Endothelial cell of umbilical vein (primary cell): ENCODE data around the gene FAM50A. TPM values are rescaled to one million over a fixed set of nuclear protein-coding genes. Genes with fewer than 3 reads are reported as not detected.

Source experiments
- BruUV-seq: library from RNA; stranded (reverse); fragments of 400-500 nt; replicated peaks from 2 replicates; lab custom pipeline; 2021; lab: Mats Ljungman, UMichigan
- CTCF ChIA-PET: fragments of 300-600, 350-600 bp; sonication (Branson Sonifier 250); formaldehyde crosslinking; loops from one replicate; lab custom pipeline; 2021; ENCODE audit warnings: antibody characterized with exemption, inconsistent platforms; lab: Charles Lee
- POLR2A ChIA-PET: fragments of 300-600, 350-600 bp; sonication (Branson Sonifier 250); formaldehyde crosslinking; loops from one replicate; lab custom pipeline; 2021; ENCODE audit warnings: antibody characterized with exemption, inconsistent platforms; lab: Charles Lee
- DNase-seq: peaks from one replicate; pipeline ENCODE4 v3.0.0-alpha.2; 2011; ENCODE audit warnings: low read depth, low spot score
- FAIRE-seq: peaks from 2 replicates; lab custom pipeline; 2011; peaks lifted over from hg19 to GRCh38; lab: Jason Lieb, UNC
- H2AFZ ChIP-seq: 2 replicates; pipeline ENCODE4 v1.6.0; 2012; ENCODE audit warnings: low read depth, low read length, control low read depth, inconsistent platforms
- H3K27ac ChIP-seq: 2 replicates; pipeline ENCODE4 v1.5.1; 2011; ENCODE audit warnings: low read depth, mild to moderate bottlenecking, control low read depth, low read length, moderate library complexity; ENCODE audit not compliant: insufficient read depth
- H3K27me3 ChIP-seq, 2 experiments: 2 replicates each; pipeline versions ENCODE4 v1.6.0 to v1.6.1; 2011; ENCODE audit warnings: low read length in 2 of 2, mixed read lengths in 1 of 2; ENCODE audit not compliant: control insufficient read depth in 2 of 2, insufficient read depth in 2 of 2
- H3K36me3 ChIP-seq, 2 experiments: 2 replicates in 1 of 2; 3 replicates in 1 of 2; pipeline ENCODE4 v1.5.1; 2011; ENCODE audit warnings: low read length in 2 of 2, mild to moderate bottlenecking in 1 of 2, moderate library complexity in 1 of 2; ENCODE audit not compliant: control insufficient read depth in 2 of 2, insufficient read depth in 2 of 2; ENCODE audit errors: extremely low read depth in 1 of 2
- H3K4me1 ChIP-seq: 3 replicates; pipeline ENCODE4 v1.5.1; 2011; ENCODE audit warnings: mild to moderate bottlenecking, low read length; ENCODE audit not compliant: control insufficient read depth, insufficient read depth; ENCODE audit errors: extremely low read depth
- H3K4me2 ChIP-seq: 2 replicates; pipeline ENCODE4 v1.6.1; 2011; ENCODE audit warnings: low read length, control low read depth, mixed read lengths; ENCODE audit not compliant: insufficient read depth
- H3K4me3 ChIP-seq, 3 experiments: fragments of 200-600 bp in 1 of 3; sonication (generic), shearing (Covaris generic) in 1 of 3; replicated peaks in 1 of 3; 2 replicates each; pipeline ENCODE4 v1.5.1; 2011 to 2016; ENCODE audit warnings: control low read depth in 3 of 3, low read length in 3 of 3, mild to moderate bottlenecking in 2 of 3, inconsistent platforms in 1 of 3, low read depth in 1 of 3, moderate library complexity in 1 of 3; ENCODE audit not compliant: insufficient read depth in 1 of 3
- H3K79me2 ChIP-seq: 2 replicates; pipeline ENCODE4 v1.6.0; 2012; ENCODE audit warnings: low read length, inconsistent platforms; ENCODE audit not compliant: control insufficient read depth, insufficient read depth
- H3K9ac ChIP-seq: replicated peaks from 2 replicates; pipeline ENCODE3; 2011; ENCODE audit warnings: low read length, control low read depth; ENCODE audit not compliant: insufficient read depth; ENCODE audit errors: extremely low read depth
- H3K9me1 ChIP-seq: replicated peaks from 3 replicates; pipeline ENCODE4 v1.6.0; 2011; ENCODE audit warnings: mild to moderate bottlenecking, low read length; ENCODE audit not compliant: control insufficient read depth, insufficient read depth; ENCODE audit errors: extremely low read depth
- H3K9me3 ChIP-seq: replicated peaks from 2 replicates; pipeline ENCODE4 v1.5.1; 2012; ENCODE audit warnings: low read length, inconsistent platforms; ENCODE audit not compliant: control insufficient read depth, insufficient read depth
- H4K20me1 ChIP-seq: replicated peaks from 2 replicates; pipeline ENCODE3; 2011; ENCODE audit warnings: mild to moderate bottlenecking, low read length; ENCODE audit not compliant: control insufficient read depth, insufficient read depth; ENCODE audit errors: extremely low read depth
- CTCF ChIP-seq, 2 donors: IDR thresholded peaks; 1 replicate in 1 of 2; 2 replicates in 1 of 2; pipeline ENCODE4 v1.5.1; 2011; ENCODE audit warnings: low read length in 2 of 2, mild to moderate bottlenecking in 2 of 2, moderate library complexity in 2 of 2, control low read depth in 1 of 2, inconsistent platforms in 1 of 2, low read depth in 1 of 2; ENCODE audit not compliant: insufficient read depth in 1 of 2; ENCODE audit errors: extremely low read depth in 1 of 2
- FOS ChIP-seq: IDR thresholded peaks from 2 replicates; pipeline ENCODE4 v1.6.1; 2011; ENCODE audit warnings: mild to moderate bottlenecking, low read length, moderate library complexity, borderline replicate concordance; ENCODE audit not compliant: insufficient read depth
- GATA2 ChIP-seq: IDR thresholded peaks from 2 replicates; pipeline ENCODE4 v1.7.0; 2011; ENCODE audit warnings: low read depth, mild to moderate bottlenecking, moderate library complexity, mixed read lengths, low read length; ENCODE audit not compliant: insufficient read length, insufficient read depth
- MAX ChIP-seq: IDR thresholded peaks from 2 replicates; pipeline ENCODE4 v1.6.1; 2011; ENCODE audit not compliant: insufficient read depth, insufficient read length
- MYC ChIP-seq: IDR thresholded peaks from one replicate; pipeline ENCODE4 v1.6.1; 2011; ENCODE audit warnings: mild to moderate bottlenecking, low read depth, low read length
- dilution Hi-C: fragments of 300-500 bp; cut with MboI; formaldehyde crosslinking; loops from one replicate; pipeline ENCODE4 v1.15.0; 2019; ENCODE audit warnings: low sequenced_read_pairs; ENCODE audit not compliant: extremely low pct_ligation_motif_present
- intact Hi-C: fragments of 100-400 bp; cut with micrococcal nuclease; formaldehyde crosslinking; loops from one replicate; pipeline ENCODE4 v1.10.0; 2022
- polyA plus RNA-seq, 4 experiments: library from polyadenylated mRNA; depleted of rRNA in 3 of 4; stranded (reverse) in 3 of 4; unstranded in 1 of 4; fragments of >200 nt; gene quantifications; 2 replicates each; pipeline versions ENCODE4 v1.2.1 to v1.2.3, GENCODE V29; 2011 to 2012; ENCODE audit warnings: missing spikeins in 1 of 4
- total RNA-seq: library from RNA; stranded (reverse); gene quantifications from 2 replicates; pipeline ENCODE4 v1.2.3, GENCODE V29; 2021

Gene FAM50A
- total and polyA plus RNA-seq, 2 donors (not counting 3 experiments of a cell fraction or from before 2014, with no cell fraction given) = 75.9 to 123 TPM

GRCh38 chrX:154396973-154397887, 46.7 kb upstream of the FAM50A start:
- Histone ChIP-seq H3K27ac (peak overlapping the region; percentile 87), H4K20me1 (no peaks in the 10 kb centered on the region), H3K4me3 (peak overlapping the region; percentile 28 to 65 (median 62)), H3K9ac (peak overlapping the region; percentile 83), H3K9me1 (no peaks in the 10 kb centered on the region), H3K4me2 (peak overlapping the region; percentile 37), H3K9me3 (no peaks in the 10 kb centered on the region), H3K4me1 (peaks cover 8% of the 10 kb centered on the region), H3K36me3 (peaks cover 15 to 16% of the 10 kb centered on the region in 2 experiments), H3K27me3 (no peaks in the 10 kb centered on the region), H3K79me2 (peaks cover 20% of the 10 kb centered on the region), H2AFZ (no peak overlapping the region)
- ChIA-PET POLR2A (interaction anchor here (0.6 to 1.4 kb wide), 5 partner anchors 18 to 61 kb away, joined by 3 to 7 read pairs (median 4); partner anchors contain the start of gene EMD), CTCF (interaction anchor here (1.2 to 2.1 kb wide), 3 partner anchors 12 to 30 kb away, joined by 4 to 6 read pairs (median 5); partner anchors contain the start of gene DNASE1L1)
- dilution Hi-C loops = no loop called here
- no peak for TF ChIP-seq CTCF (IDR thresholded peaks at IDR 0.05; ENCODE audit: extremely low read depth in 1 of 2, insufficient read depth in 1 of 2, low read depth in 1 of 2, low read length in 2 of 2)
- TF ChIP-seq MAX = no peak
- TF ChIP-seq GATA2 = no peak
- TF ChIP-seq MYC = no peak
- TF ChIP-seq FOS = no peak
- DNase-seq (peak; percentile 61), FAIRE-seq (peak; percentile 54)
- intact Hi-C loops = no loop called here
- TSS peak; percentile 66 for BruUV-seq
